Sigmoid colon (tissue), 7 donors: ENCODE measurements around the gene BST2. TPM values are rescaled to one million over a fixed set of nuclear protein-coding genes. Genes with fewer than 3 reads are reported as not detected.

Experiments used
- DNase-seq: peaks from one replicate; pipeline ENCODE4 v3.0.0-alpha.2; 2019
- H3K27ac ChIP-seq, 4 donors: fragments of 200-600 bp; sonication (generic); one replicate each; pipeline ENCODE4 v1.5.1; 2016 to 2019; ENCODE audit warnings: mild to moderate bottlenecking in 1 of 4
- H3K27me3 ChIP-seq, 3 donors: fragments of 200-600 bp; sonication (generic); one replicate each; pipeline ENCODE4 v1.5.1; 2019; ENCODE audit warnings: mild to moderate bottlenecking in 1 of 3
- H3K36me3 ChIP-seq, 4 donors: fragments of 200-600 bp; sonication (generic); one replicate each; pipeline ENCODE4 v1.5.1; 2016 to 2019
- H3K4me1 ChIP-seq, 4 donors: fragments of 200-600 bp; sonication (generic); one replicate each; pipeline ENCODE4 v1.5.1; 2017 to 2019
- H3K4me3 ChIP-seq, 4 donors: fragments of 200-600 bp; sonication (generic); one replicate each; pipeline ENCODE4 v1.5.1; 2017 to 2019; ENCODE audit warnings: mild to moderate bottlenecking in 2 of 4, moderate library complexity in 1 of 4
- H3K9me3 ChIP-seq, 4 donors: fragments of 200-600 bp in 3 of 4; sonication (generic) in 3 of 4; one replicate each; pipeline versions ENCODE4 v1.5.1 to v1.6.1; 2013 to 2019
- CTCF ChIP-seq, 4 experiments: fragments of 450-650 bp in 3 of 4; fragments of 200-600 bp in 1 of 4; IDR thresholded peaks; one replicate each; pipeline ENCODE4 v1.5.1; 2016 to 2019; ENCODE audit warnings: antibody characterized with exemption in 4 of 4, mild to moderate bottlenecking in 3 of 4, moderate library complexity in 2 of 4
- EP300 ChIP-seq, 4 donors: sonication (generic); formaldehyde crosslinking; IDR thresholded peaks; one replicate each; pipeline ENCODE4 v1.6.1; 2017; ENCODE audit warnings: antibody characterized with exemption in 4 of 4
- POLR2A ChIP-seq, 2 donors: fragments of 450-650 bp; IDR thresholded peaks; one replicate each; pipeline ENCODE4 v1.6.1; 2016; ENCODE audit warnings: antibody characterized with exemption in 2 of 2, mild to moderate bottlenecking in 2 of 2, moderate library complexity in 2 of 2
- POLR2AphosphoS5 ChIP-seq, 4 donors: sonication (generic); formaldehyde crosslinking; IDR thresholded peaks; one replicate each; pipeline ENCODE4 v1.6.1; 2017; ENCODE audit warnings: antibody characterized with exemption in 4 of 4
- WGBS, 2 donors: extraction: QIAGEN DNeasy Blood & Tissue Kit; methylation state at CpG; one replicate each; pipeline ENCODE4 v1.1.7; 2013; 5-methylcytosine and 5-hydroxymethylcytosine counted together
- intact Hi-C: fragments of 100-400 bp; cut with DNase I; formaldehyde crosslinking; loops from one replicate; pipeline ENCODE4 v1.15.1; 2023
- polyA plus RNA-seq, 3 donors: library from polyadenylated mRNA; stranded (reverse); fragments of 200-250 nt; gene quantifications; one replicate each; pipeline ENCODE4 v1.2.3, GENCODE V29; 2013
- total RNA-seq, 4 donors: library from RNA; depleted of rRNA; stranded (reverse); fragments of >200 nt; gene quantifications; one replicate each; pipeline ENCODE4 v1.1.0, GENCODE V29; 2016
- donor health status: healthy with polysubstance abuse.
- donor health status: Bipolar disorder and iron deficiency.
- donor health status: healthy.

Gene BST2
- total and polyA plus RNA-seq, 7 donors, result 37.8 to 127 (median 101) TPM

- H3K4me1 ChIP-seq, result peaks cover 0 to 21% (median 16%) of the 10 kb centered on the region in 4 donors
- H3K27me3 ChIP-seq, result no peaks in the 10 kb centered on the region
- no peaks in the 10 kb centered on the region for H3K9me3 ChIP-seq
- WGBS, 2 donors, result 1% methylated on average over 85 of the region's 85 CpGs
- H3K36me3 ChIP-seq, result peaks cover 0 to 5% (median 0%) of the 10 kb centered on the region in 4 donors
- H3K4me3 ChIP-seq, result peak within 1 kb of the TSS; percentile 75 to 97 (median 86)
- no peak for TF ChIP-seq POLR2A (IDR thresholded peaks at IDR 0.05)
- peak in 1 of 4 donors; percentile 70 for TF ChIP-seq EP300 (IDR thresholded peaks at IDR 0.05)
- TF ChIP-seq POLR2AphosphoS5 (IDR thresholded peaks at IDR 0.05), result peak; percentile 50 to 86 (median 59)
- TF ChIP-seq CTCF (IDR thresholded peaks at IDR 0.05), result no peak
- DNase-seq, result peak; percentile 99
- peak within 1 kb of the TSS; percentile 84 to 87 (median 86) for H3K27ac ChIP-seq
- intact Hi-C loops, result no loop called here
Observed at GRCh38 chr19:17419621-17420474, 14.4 kb upstream of the BST2 start, which contains the start of gene MVB12A. TSS of gene MVB12A (plus strand) at chr19:17420047. CDS start at chr19:17420136, 89 bp downstream.

GRCh38 chr19:17419154-17419620, 13.8 kb upstream of the BST2 start:
- no peak for TF ChIP-seq CTCF (IDR thresholded peaks at IDR 0.05)
- TF ChIP-seq EP300 (IDR thresholded peaks at IDR 0.05), result no peak
- TF ChIP-seq POLR2AphosphoS5 (IDR thresholded peaks at IDR 0.05), result no peak
- no peak for TF ChIP-seq POLR2A (IDR thresholded peaks at IDR 0.05)
- Histone ChIP-seq H3K36me3 (peaks cover 0 to 5% (median 0%) of the 10 kb centered on the region in 4 donors), H3K27me3 (no peaks in the 10 kb centered on the region), H3K27ac (peak overlapping the region; percentile 84 to 87 (median 86)), H3K9me3 (no peaks in the 10 kb centered on the region), H3K4me3 (peak overlapping the region; percentile 20 to 97 (median 86)), H3K4me1 (peaks cover 0 to 17% (median 12%) of the 10 kb centered on the region in 4 donors)
- 9 to 16% methylated on average over 8 of the region's 8 CpGs for WGBS, 2 donors
- no peak for DNase-seq
- intact Hi-C loops, result no loop called here

GRCh38 chr19:17418710-17419109, 13.3 kb upstream of the BST2 start:
- peak overlapping the region in 1 of 4 donors; percentile 76 for H3K4me3 ChIP-seq
- H3K36me3 ChIP-seq, result peaks cover 0 to 5% (median 0%) of the 10 kb centered on the region in 4 donors
- H3K27me3 ChIP-seq, result no peaks in the 10 kb centered on the region
- peak overlapping the region in 2 of 4 donors; percentile 86 to 87 for H3K27ac ChIP-seq
- intact Hi-C loops, result no loop called here
- DNase-seq, result no peak
- H3K9me3 ChIP-seq, result no peaks in the 10 kb centered on the region
- peaks cover 0 to 17% (median 12%) of the 10 kb centered on the region in 4 donors for H3K4me1 ChIP-seq
- no peak for TF ChIP-seq POLR2AphosphoS5 (IDR thresholded peaks at IDR 0.05)
- TF ChIP-seq CTCF (IDR thresholded peaks at IDR 0.05), result no peak
- no peak for TF ChIP-seq EP300 (IDR thresholded peaks at IDR 0.05)
- TF ChIP-seq POLR2A (IDR thresholded peaks at IDR 0.05), result no peak
- 57 to 66% methylated on average over 3 of the region's 3 CpGs for WGBS, 2 donors

- peaks cover 0 to 27% (median 19%) of the 10 kb centered on the region in 4 donors for H3K4me1 ChIP-seq
- H3K4me3 ChIP-seq, result no peak overlapping the region
- intact Hi-C loops, result no loop called here
- H3K27ac ChIP-seq, result peak overlapping the region in 3 of 4 donors; percentile 15 to 26 (median 26)
- H3K27me3 ChIP-seq, result no peaks in the 10 kb centered on the region
- no peaks in the 10 kb centered on the region for H3K9me3 ChIP-seq
- 75 to 89% methylated on average over 6 of the region's 6 CpGs for WGBS, 2 donors
- DNase-seq, result no peak
- no peak for TF ChIP-seq EP300 (IDR thresholded peaks at IDR 0.05)
- no peak for TF ChIP-seq CTCF (IDR thresholded peaks at IDR 0.05)
- TF ChIP-seq POLR2A (IDR thresholded peaks at IDR 0.05), result no peak
- no peak for TF ChIP-seq POLR2AphosphoS5 (IDR thresholded peaks at IDR 0.05)
- H3K36me3 ChIP-seq, result no peaks in the 10 kb centered on the region
Observed at GRCh38 chr19:17415121-17415520, 9.7 kb upstream of the BST2 start.
